ENCODE data around the gene LMNB1.
"Not testable (repeated sequence)": the region's sequence is repeated elsewhere in the genome, so short reads cannot be mapped to it uniquely, and the experiment has no call there.

- TF ChIP-seq CTCF, POLR2A (IDR thresholded peaks at IDR 0.05): not testable (repeated sequence)
These were observed 66.4 kb downstream of the LMNB1 start for GRCh38 chr5:126843375-126843774.
